ENCODE data around the gene LGALS1.
A peak's percentile ranks its signal among the peaks of the same experiment; 100 is the strongest.
"Not testable (repeated sequence)": the region's sequence is repeated elsewhere in the genome, so short reads cannot be mapped to it uniquely, and the experiment has no call there.

The LGALS1 gene

GRCh38 chr22:37692627-37693285, 17.3 kb downstream of the LGALS1 start:
- no peak for DNase-seq

DNA sequence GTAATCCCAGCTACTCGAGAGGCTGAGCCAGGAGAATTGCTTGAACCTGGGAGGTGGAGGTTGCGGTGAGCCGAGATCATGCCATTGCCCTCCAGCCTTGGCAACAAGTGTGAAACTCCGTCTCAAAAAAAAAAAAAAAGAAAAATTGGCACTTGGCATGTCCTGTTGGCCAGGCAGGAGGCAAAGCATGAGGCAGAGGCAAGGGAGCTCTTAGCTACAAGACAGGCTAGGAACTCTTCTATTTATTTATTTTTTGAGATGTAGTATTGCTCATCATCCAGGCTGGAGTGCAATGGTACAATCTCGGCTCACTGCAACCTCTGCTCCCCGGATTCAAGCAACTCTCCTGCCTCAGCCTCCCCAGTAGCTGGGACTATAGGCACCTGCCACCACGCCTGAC, 18.7 kb downstream of the LGALS1 start:
- not testable (repeated sequence) for DNase-seq

DNA sequence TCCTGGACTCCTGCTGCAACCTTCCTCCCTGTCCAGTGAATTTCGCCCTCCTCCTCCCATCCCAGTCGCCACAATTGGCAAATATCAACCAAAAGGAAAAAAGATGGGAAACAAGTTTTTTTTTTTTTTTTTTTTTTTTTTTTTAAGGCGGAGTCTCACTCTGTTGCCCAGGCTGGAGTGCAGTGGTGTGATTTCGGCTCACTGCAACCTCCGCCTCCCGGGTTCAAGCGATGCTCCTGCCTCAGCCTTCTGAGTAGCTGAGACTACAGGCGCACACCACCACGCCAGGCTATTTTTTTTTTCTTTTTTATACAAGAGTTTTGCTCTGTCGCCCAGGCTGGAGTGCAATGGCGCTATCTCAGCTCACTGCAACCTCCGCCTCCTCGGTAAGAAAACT, 20.8 kb downstream of the LGALS1 start:
- not testable (repeated sequence) for DNase-seq

DNA sequence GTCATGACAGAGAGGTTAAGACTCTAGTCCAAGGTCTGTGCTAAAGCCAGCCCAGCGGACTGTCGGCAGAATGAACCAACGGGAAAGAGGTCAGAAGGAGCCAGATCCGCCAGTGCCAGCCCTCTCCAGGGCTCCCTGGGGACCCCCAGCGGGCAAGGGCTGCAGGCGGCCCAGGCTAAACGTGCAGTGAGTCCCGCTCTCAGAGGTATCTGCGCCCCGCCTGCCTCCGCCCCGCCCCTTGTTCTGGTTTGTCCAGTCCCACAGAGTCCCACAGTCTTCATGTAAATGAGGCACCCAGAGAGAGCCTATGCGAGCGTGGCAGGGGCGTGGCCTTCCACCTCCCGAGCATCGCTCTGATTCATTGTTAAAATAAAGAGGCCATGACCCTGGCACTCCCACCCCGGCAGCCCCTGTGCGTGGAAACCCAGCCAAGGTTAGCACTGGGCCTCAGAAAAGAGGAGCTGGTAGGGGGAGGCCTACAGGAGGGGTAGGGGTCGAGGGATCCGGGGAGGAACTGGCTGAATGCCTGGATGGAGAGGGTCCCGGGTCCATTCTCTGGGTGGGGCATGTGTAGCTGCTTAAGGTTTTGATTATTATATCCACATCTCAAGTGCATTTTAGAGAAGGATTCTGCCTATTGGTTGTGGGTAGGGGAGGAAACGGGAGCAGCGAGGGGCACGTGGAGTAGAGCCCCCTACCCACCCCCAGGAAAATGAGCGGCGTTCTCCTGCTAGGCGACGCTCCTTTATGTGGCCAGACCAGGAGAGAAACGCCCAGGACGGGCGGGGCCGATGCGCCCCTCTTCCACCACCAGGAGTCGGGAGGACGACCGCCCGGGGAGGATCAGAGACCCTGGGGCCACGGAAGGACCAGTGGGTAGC, 21.5 kb downstream of the LGALS1 start, which contains the start of gene TRIOBP:
TSS of gene TRIOBP (plus strand) at position 392 of the 881 bp plus-strand sequence. CDS start 4,318 bp downstream, outside the sequence.
- peak; percentile 83 to 93 for DNase-seq

- DNase-seq: no peak
Observed at GRCh38 chr22:37697538-37697835, 22.1 kb downstream of the LGALS1 start.

DNA sequence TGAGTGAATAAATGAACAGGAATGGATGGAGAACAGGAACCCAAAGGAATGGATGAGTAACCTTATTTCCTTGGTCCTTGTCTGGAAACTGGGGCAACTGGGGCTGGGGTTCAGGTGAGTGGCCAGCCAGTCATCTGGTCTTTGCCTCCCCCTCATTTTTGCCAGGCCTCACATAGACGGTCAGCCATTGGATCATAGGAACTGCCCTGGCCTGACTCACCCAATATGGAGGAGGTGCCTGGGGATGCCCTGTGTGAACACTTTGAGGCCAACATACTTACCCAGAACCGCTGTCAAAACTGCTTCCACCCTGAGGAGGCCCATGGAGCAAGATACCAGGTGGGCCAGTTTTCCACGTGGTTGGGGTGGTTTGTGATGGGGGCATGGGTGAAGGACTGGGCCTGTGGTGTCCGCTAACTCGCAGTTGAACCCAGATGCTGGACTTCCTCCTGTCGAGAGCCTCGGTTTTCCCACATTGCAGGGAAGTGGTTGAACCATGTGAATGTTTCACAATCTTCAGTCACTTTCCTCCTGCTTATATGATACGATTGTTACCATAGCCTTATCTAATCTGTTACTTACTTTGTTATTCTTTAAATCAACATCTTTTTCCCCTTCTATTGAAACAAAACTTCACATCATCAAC, 25.8 kb downstream of the LGALS1 start:
- DNase-seq: no peak

- no peak for DNase-seq
Observed at GRCh38 chr22:37703906-37704305, 28.5 kb downstream of the LGALS1 start.

- no peak for DNase-seq
Observed at GRCh38 chr22:37704645-37705044, 29.2 kb downstream of the LGALS1 start.

DNA sequence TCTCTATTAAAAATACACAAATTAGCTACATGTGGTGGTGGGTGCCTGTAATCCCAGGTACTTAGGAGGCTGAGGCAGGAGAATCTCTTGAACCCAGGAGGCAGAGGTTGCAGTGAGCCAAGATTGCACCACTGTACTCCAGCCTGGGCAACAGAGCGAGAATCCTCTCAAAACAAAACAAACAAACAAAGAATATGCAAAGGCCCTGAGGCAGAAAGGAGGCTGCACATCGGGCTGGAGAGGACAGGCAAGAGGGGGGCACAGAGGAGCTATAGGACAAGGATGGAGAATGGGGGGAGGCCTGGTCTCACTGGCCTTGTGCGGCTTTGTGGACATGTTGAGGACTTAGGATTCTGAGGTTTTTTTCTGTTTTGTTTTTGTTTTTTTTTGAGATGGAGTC, 29.8 kb downstream of the LGALS1 start:
- DNase-seq: no peak

- no peak for DNase-seq
Observed at GRCh38 chr22:37708580-37709444, 33.4 kb downstream of the LGALS1 start.

GRCh38 chr22:37709445-37709765, 34.0 kb downstream of the LGALS1 start:
- DNase-seq: no peak

DNA sequence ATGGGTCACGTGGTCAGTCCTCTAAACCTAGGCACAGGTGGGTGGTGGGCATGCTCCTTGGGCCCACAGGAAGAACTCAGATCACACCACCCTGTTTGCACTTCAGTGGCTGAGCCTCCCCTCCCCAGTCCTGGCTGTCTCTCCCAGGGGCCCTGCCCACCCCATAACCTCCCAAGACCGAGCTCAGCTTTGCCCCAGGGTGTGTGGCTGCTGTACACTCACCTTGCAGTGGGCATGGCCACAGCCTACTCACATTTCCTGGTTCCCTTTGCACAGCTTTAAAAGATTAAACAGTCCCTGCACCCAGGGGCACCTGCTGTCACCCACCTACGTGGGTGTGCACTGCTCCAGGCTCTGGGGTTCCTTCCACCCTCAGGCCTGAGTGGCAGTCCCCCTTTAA, 35.2 kb downstream of the LGALS1 start:
- no peak for DNase-seq

DNA sequence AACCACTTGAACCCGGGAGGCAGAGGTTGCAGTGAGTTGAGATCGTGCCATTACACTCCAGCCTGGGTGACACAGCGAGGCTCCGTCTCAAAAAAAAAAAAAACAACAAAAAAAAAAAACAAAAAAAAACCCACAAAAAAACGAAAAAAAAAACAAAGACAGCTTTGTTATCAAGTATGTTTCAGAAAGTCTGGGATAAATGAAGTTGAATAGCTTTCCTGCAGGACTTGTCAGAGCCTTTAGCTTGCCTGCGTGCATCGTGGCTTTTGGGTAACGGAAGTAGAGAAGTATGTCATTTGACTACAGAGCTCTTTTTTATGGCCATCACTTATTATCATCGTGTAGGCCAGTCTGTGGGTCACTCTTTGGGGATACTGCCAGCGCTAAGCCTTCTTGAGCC, 36.1 kb downstream of the LGALS1 start:
- DNase-seq: no peak

DNA sequence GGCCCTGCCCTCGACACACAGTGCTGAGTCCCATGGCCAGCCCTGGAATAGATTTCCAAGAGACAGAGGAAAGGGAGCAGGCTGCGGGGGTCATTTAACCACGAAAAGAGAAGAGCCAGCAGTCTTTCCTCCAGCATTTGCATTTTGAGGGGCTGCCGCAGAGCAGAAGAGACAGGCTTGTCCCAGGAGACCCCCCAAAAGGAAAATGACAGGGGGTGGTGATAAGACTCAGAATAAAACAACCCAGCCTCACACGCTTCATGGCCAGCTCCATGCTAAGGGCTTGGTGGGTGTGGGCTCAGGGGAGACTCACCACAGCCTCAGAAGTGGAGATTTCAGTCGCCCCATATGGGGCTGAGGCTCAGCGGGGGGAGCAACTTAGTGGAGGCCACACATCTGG, 38.3 kb downstream of the LGALS1 start:
- DNase-seq: no peak

DNA sequence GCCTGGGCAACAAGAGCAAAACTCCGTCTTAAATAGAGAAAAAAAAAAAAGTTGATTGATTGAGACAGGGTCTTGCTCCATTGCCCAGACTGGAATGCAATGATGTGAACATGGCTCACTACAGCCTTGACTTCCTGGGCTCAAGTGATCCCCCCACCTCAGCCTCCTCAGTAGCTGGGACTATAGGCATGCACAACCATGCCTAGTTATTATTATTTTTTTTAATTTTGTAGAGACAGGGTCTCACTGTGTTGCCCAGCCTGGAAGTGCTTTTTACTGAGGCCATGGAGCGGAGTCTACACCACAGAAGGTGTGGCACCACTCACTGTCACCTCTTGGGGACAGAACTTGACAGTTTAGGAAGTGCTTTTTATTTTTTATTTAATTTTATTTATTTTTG, 39.2 kb downstream of the LGALS1 start:
- no peak for DNase-seq

- no peak for DNase-seq
Observed at GRCh38 chr22:37715760-37716159, 40.3 kb downstream of the LGALS1 start.

DNA sequence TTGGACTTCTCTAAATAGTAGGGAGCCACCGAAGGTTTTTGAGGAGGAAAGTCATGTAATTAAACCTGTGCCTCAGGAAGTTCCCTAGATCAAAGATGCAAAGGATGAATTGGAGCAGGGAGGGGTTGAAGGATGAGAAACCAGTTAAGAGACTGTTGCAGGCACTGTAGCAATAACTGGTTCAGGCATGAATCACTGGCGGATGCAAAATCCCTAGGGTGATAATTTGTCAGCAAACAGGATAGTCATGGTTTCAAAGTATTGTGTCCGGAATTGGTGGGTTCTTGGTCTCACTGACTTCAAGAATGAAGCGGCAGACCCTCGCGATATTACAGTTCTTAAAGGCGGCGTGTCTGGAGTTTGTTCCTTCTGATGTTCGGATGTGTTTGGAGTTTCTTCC, 41.3 kb downstream of the LGALS1 start:
- DNase-seq: no peak

DNA sequence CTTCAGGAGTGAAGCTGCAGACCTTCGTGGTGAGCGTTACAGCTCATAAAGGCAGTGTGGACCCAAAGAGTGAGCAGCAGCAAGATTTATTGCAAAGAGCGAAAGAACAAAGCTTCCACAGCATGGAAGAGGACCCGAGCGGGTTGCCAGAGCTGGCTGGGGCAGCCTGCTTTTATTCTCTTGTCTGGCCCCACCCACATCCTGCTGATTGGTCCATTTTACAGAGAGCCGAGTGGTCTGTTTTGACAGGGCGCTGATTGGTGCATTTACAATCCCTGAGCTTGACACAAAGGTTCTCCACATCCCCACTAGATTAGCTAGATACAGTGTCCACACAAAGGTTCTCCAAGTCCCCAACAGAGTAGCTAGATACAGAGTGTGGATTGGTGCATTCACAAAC, 41.8 kb downstream of the LGALS1 start:
- DNase-seq: not testable (repeated sequence)

DNA sequence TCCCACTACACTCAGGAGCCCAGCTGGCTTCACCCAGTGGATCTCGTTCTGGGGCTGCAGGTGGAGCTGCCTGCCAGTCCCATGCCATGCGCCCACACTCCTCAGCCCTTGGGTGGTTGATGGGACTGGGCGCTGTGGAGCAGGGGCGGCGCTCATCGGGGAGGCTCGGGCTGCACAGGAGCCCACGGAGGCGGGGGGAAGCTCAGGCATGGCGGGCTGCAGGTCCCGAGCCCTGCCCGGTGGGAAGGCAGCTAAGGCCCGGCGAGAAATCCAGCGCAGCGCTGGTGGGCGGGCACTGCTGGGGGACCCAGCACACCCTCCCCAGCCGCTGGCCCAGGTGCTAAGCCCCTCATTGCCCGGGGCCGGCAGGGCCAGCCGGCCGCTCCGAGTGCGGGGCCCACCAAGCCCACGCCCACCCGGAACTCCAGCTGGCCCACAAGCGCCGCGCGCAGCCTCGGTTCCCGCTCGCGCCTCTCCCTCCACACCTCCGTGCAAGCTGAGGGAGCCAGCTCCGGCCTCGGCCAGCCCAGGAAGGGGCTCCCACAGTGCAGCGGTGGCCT, 42.4 kb downstream of the LGALS1 start:
- DNase-seq: not testable (repeated sequence)

GRCh38 chr22:37725551-37726240, 50.3 kb downstream of the LGALS1 start:
- no peak for DNase-seq

- no peak for DNase-seq
Observed at GRCh38 chr22:37726241-37726887, 50.9 kb downstream of the LGALS1 start.

DNA sequence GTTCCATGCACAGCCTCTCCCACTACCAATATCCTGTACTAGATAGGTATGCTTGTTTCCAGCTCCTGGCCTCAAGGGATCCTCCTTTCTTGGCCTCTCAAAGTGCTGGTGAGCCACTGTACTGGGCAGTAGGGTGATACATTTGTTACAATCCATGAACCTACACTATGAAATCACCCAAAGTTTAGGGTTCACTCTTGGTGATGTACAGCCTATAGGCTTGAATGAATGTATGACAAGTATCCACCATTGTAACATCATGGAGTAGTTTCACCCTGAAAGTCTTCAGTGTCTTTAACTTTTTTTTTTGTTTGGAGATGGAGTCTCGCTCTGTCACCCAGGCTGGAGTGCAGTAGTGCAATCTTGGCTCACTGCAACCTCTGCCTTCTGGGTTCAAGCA, 53.2 kb downstream of the LGALS1 start:
- DNase-seq: no peak
